Measurements from ENCODE around the gene SLC26A4.

SLC26A4 gene

DNA sequence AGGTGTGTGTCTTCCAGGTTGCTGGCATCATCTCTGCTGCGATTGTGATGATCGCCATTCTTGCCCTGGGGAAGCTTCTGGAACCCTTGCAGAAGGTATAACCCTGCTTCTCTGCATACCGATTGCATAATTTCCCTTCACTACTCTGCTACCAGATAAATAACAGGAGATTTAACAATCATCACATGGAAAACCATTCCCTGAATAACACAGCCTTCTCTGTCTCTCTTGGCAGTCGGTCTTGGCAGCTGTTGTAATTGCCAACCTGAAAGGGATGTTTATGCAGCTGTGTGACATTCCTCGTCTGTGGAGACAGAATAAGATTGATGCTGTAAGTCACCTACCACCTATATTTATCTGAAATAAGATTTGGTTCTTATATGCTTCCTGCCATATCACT, 33.8 kb downstream of the SLC26A4 start:
- no peak for DNase-seq (ENCODE audit: low read depth in 2 of 3, low spot score in 1 of 3)

DNA sequence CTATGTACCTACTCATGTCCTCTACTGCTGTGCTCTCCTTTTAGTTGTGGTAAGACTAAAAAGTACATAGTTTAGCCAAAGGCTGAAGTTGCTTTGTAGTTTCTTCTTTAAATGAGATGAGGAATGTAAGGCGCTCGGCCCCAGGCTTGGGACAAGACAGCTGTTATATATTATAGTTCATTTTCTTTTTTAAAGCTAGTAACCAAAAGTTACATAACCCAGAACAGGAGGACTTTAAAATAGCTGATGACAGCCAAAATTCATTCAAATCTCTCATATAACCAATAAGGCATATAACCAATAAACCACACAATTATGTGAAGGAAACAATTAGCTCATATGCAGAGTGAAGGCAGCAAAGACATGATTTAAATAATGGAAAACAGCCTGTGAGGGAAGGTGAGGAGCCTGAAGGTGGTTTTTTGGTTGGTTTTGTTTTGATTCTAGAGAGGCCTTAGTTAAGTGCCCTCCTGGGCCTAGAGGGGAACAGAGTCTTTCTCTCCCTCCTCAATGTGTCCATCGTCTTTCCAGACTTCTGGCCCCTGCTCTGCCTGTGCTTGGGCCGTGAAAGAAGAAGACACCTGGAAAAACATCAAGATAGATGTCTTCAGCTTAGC, 35.8 kb downstream of the SLC26A4 start:
- DNase-seq (ENCODE audit: low read depth in 2 of 3, low spot score in 1 of 3): no peak

DNA sequence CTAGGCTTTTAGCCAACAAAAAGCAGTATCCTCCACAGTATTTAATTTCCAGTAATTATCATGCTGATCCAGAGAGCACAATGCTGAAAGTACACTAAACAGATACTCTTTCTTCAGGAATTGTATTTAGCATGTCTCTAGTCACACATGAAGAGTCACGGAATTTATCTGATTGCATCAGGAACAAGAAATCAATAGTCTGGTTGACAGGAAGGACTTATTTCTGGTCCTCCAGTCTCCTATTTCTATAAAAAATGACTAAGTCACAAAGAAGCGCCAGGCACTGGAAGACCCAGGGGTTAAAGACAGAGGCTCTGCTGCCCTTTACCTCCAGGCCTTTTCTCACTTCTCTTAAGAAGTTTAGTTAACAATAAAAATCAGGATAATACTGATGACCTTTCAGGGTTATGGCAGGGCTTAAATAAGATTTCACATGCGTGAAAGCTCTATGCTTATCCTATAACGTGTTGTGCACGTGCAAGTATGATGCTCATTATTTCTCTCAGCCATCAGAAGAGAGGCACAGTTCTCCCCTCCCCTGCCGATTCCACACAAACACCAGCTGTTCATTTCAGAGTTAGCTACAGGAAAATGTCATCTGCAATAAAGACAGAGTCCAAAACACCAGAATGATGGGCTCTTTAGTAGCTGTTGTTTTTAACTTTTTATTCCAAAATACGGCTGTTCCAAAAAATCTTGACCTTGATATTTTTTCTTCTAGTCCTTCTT, 36.9 kb downstream of the SLC26A4 start:
- no peak for DNase-seq (ENCODE audit: low read depth in 2 of 3, low spot score in 1 of 3)

DNA sequence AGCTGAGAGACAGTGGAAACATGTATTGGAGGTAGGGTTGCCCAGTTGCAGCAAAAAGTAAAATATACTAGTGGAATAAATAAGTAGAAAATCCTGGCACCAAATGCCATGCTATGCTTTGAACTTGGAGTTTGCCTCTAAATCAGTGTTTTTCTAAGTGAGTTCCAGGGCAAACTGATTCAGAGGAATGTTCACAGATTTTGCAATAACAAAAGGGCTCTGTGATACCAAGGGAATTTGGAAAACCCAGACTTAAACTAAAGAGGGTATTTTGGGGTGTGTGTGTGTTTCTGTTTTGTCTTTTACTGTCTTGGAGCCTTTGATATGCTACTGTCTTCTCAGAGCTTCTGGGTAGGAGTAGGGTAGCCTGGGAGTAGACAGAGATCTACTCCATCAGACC, 39.9 kb downstream of the SLC26A4 start:
- no peak for DNase-seq (ENCODE audit: low read depth in 2 of 3, low spot score in 1 of 3)

DNA sequence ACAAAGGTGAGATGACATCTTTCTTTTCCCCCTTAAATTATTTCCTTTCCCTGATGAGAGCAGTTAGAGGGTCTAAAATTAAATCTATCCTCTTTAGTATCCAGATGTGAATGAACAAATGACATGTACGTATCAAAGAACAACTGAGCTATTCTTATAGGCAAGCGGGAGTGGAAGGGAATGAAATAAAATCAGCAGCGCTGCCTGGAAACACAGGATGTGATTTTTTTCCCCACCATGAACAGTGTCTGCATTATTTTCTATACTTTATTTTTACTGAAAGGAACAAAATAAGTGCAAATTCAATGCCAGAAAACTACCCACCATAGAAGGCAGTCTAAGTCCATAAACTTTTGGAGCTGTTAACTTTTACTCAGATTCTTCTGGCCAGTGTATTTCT, 40.6 kb downstream of the SLC26A4 start:
- DNase-seq (ENCODE audit: low read depth in 2 of 3, low spot score in 1 of 3): no peak

DNA sequence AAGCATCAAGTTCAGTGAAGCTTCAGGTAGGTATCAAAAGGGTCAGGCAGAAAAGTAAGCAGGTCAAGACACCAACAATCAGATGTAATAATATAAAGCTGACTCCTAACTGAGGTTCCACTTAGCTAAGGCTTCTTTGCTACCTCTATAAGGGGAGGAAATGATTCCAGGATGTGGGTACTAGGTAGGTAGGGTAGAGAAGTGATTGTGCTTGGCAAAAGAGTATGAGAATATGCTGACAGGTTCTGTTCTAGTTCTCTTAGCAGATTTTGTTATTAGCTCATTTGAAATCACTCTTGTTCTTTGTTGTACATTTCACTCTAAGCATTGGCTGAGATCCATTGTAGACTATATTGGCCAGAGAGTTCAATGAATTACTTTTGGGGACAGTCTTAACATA, 42.6 kb downstream of the SLC26A4 start:
- no peak for DNase-seq (ENCODE audit: low read depth in 2 of 3, low spot score in 1 of 3)

DNA sequence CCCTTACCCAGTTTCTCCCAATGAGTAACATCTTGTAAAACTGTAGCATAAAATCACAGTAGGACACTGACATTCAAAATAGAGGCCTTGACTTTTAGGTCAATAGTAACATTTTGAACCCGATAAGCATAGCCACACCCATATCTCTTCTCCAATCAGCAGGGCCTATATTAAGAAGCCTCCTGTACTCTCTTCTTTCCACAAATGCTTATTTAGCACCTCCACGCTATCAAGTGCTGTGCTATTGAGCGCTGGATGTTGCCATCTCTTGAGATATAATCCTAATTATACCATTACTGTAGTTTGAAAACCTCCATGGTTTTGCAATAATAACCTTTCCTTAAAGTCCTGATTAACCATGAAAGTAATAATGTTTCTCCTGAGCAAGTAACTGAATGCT, 43.2 kb downstream of the SLC26A4 start:
- no peak for DNase-seq (ENCODE audit: low read depth in 2 of 3, low spot score in 1 of 3)

DNA sequence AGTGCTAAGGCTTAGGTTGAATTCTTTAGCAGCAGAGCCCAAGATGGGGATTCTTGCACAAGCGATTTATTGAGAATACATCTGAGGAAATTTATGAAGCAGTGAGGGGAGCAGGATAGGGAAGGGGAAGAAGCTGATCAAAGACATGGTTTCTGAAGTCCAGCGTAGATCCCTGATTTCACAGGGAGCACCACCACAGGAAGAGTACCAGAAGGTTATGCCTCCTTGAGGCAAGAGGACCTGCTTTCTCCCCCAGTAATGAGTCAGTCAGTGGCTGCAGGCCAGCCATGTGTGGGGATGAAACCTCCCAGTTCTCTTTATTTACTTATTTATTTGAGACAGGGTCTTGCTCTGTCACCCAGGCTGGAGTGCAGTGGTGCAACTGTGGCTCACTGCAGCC, 48.3 kb downstream of the SLC26A4 start:
- no peak for DNase-seq (ENCODE audit: low read depth in 2 of 3, low spot score in 1 of 3)

DNA sequence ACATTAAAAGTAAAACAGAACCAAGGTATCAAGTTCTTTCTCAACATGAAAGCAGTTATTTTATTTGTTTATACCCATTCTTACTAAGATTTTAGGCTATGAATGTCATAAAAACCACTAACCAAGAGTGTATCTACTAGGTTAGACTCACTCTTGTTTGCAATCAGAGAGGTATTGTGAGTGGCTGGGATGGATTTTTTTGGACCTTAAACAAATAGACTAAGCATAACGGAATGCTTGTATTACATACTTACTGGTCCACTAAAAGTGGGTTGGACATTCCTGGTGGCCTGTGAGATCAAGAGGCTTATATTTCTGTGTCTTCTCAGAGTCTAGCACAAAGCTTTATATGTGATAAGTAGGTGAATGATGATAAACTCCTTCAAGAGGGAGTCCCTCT, 50.7 kb downstream of the SLC26A4 start:
- DNase-seq (ENCODE audit: low read depth in 2 of 3, low spot score in 1 of 3): no peak

DNA sequence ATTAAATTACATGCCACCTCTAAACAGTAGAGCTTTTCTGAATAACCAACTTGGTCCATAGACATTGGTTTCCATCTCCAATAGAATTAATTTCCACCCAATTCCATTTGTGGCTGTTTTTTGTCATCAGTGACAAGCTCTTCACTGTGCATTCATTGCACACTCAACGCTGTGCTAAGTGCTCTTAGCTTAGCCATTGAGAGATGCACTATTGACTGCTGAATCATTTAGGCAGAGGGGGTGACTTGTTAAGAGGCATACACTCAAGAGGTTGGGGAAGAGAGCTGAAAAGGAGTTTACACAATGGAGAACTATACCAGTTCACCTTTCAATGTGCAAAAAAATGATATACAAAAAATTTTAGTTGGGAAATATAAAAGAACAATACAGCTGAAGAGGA, 51.4 kb downstream of the SLC26A4 start:
- DNase-seq (ENCODE audit: low read depth in 2 of 3, low spot score in 1 of 3): no peak

DNA sequence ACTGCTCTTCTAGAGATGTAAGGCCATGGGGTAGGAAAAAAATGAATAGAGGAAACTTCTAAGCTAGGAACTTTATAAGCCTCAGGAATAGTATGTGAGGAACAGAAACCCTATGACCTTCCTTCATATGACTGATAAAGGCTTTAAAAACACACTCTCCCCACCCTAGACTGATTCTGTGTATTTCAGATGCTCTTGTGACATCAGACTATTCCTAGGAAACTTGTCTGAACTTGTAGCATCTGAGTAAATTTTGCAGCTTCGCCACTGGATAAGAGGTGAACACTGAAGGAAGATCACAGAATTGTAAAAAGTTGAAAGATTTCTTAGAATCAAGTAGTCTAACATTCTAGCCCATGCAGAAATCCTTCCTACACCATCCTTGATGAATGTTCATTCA, 52.3 kb downstream of the SLC26A4 start:
- DNase-seq (ENCODE audit: low read depth in 2 of 3, low spot score in 1 of 3): no peak

DNA sequence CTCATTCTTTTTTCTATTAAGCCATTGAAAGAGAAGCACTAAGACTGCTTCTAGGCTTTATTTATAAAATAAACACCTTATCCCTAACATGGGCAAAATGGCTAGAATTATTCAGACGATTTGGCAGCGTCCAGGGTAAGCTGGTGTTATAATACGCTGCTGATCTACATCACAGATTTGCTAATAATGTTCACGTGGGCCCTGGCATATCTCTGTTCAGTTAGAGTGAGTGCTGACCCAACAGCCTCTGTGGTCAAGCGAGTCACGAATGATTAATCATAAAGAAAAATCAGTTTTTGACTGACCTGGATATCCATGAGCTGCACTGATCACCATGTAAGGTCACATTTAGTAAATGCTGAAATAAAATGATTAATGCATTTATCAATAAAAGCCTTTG, 54.9 kb downstream of the SLC26A4 start:
- DNase-seq (ENCODE audit: low read depth in 2 of 3, low spot score in 1 of 3): no peak

DNA sequence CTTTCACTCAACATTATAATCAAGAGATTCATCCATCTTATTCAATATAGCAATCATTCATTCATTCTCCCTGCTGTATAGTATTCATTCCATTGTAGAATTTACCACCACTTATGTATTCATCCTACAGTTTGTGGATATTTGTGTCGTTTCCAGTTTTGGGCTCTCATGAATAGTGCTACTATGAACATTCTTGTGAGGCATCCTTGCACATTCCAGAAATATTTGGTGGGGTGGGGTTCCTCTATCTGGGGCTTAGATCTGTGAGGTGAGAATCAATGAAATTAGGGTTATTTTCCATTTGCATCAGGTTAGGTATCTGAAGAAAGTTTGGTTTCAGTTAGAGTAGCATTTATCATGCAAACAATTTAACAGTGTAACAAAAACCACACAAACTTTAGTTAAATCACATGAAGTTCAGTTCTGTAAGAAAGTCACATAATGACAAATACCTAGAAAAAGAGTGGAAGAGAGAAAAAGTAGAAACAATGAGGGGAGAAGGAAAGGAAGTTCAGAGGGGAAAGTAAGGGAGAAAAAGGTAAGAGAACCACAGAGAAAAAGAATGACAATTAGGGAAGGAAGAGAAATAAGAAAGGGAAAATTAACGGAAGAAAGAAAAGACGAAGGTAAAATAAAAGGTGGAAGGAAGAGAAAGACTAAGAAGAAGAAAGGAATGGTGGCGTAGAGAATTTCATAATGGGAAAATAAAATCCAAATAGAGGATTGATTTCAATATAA, 58.0 kb downstream of the SLC26A4 start:
- no peak for DNase-seq (ENCODE audit: low read depth in 2 of 3, low spot score in 1 of 3)

DNA sequence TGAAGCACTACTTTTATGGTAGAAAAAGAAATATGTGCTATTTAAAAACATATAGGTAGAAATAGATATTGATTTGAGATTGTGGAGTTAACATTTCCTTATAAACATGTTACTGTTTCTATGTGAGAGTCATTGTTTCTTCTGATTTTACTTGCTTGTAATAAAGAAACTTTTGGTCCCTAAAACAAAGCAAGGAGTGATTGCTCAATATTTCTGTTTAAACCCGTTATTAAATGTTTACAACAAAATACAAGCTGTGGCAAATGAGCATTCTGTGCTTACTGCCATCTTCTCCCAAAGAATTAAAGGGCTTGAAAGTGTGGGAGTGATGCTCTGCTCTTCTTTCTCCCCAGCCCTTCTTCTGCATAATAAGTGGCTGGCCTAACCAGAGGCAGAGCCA, 60.7 kb downstream of the SLC26A4 start:
- DNase-seq (ENCODE audit: low read depth in 2 of 3, low spot score in 1 of 3): no peak

DNA sequence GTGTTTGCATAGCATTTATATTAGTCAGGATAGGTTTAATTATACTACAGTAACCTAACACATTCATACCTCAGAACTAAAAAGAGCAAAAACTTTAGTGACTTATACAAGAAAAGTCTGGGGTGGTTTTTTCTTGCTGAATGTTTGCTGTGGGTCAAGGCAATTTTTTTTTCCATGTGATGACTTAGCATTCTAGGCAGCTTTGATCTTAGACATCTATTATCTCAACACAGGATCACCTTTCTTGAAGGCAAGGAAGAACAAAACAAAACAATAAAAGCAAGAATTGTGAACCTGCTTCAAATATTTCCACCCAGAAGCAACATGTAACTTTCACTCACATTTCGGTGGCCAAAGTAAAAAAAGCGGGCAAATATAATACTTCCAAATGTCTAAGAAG, 62.6 kb downstream of the SLC26A4 start:
- no peak for DNase-seq (ENCODE audit: low read depth in 2 of 3, low spot score in 1 of 3)

DNA sequence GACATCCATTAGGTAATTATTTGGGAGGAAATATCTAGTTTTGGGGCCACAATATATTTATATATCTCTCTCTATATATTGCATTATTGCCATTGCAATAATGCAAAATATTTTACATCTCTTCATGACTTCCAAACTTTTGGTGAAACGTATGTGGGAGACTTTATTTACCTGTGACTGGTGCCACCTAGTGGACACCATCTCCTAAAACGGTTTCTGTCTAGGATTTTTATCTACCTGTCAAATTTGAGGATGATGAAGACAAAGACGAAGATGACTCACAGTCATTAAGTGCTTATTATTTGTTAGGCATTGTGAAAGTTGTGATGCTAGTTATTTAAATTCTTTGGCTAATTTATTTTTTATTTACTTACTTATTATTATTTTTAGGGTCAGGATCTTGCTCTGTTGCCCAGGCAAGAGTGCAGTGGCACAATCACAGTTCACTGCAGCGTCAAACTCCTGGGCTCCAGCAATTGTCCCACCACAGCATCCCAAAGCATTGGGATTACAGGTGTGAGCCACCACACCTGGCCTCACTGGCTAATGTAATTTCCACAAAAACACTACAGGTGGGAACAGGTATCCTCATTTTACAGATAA, 64.6 kb downstream of the SLC26A4 start:
- DNase-seq (ENCODE audit: low read depth in 2 of 3, low spot score in 1 of 3): peak in 2 of 3 donors; percentile 34 to 65

DNA sequence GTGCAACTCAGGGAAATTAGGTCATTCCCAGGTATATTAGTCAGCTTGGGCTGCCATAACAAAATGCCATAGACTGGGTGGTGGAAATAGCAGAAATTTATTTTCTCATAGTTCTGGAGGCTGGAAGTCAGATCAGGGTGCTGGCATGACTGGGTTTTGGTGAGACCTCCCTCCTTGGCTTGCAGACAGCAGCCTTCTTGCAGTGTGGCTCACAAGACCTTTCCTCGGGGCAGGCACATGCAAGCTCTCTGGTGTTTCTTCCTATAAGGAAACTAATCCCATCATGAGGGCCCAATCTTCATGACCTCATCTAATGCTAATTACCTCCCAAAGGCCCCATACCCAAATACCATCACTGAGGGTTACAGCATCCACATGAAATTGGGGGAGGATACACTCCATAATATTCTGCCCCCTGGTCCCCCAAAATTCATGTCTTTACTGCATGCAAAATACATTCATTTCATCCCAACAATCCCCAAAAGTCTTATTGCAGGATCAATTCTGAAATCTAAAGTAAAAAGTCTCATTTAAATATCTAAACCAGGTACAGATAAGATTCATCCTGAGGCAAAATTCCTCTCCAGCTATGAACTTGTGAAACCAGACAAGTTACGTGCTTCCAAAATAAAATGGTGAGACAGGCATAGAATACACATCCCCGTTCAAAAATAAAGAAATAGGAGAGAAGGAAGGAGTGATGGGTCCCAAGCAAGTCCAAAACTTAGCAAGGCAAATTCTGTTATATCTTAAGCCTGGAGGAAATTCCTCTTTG, 65.9 kb downstream of the SLC26A4 start:
- no peak for DNase-seq (ENCODE audit: low read depth in 2 of 3, low spot score in 1 of 3)

DNA sequence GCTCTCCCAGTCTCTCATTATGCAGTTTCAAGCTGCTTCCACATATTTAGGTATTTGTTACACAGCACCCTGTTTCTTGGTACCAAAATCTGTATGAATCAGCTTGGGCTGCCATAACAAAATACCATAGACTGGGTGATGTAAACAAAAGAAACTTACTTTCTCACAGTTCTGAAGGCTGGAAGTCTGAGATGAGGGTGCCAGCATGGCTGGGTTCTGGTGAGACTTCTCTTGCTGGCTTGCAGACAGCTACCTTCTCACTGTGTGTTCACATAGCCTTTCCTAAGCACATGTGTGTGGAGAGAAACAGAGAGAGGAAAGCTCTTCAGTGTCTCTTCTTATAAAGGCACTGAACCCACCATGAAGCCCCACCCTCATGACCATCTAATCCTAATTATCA, 67.6 kb downstream of the SLC26A4 start:
- DNase-seq (ENCODE audit: low read depth in 2 of 3, low spot score in 1 of 3): no peak

DNA sequence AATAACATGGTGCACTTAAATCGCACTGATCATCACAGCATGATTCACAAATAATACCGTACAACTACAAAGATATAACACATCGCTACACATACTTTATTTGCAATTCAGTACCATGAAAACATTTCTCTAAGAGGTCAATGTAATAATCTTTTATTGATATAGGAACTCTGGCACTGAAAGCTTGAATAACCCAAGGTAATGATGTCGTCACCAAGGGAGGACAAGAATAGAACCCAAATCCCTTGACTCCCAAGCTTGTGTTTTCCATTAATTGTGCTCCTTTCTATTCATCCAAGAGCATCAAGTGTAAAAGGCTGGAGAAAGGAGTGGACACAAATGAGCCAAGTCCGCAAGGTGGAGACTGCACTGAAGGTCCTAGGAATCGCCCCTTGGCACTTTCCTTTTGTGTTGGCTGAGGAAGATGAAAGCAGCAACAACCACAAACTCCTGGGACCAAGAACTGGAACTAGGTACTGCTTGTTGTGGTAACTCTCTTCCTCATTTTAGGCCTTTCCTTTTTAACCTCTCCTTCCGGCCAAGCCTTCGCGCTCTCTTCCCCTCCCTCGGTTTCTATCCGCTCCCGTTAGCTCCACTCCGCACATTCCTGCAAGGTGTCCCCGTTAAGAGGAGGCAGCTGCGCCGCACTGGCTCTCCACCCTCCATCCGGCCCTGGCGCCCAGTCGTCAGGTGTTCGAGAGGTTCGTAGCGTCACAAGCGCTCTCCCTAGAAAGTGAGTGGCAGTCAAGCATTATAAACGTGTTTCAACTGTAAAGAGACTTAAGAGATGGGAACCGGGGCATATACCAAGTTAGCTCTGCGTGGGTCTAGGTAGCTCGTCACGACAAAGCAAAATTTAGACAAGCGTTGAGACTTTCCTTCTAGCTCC, 82.3 kb downstream of the SLC26A4 start:
- DNase-seq (ENCODE audit: low read depth in 2 of 3, low spot score in 1 of 3): peak in 1 of 3 donors; percentile 7

Measured in stimulated activated CD4-positive, alpha-beta T cell treated with anti-CD3 and anti-CD28 coated beads, Interleukin-12 subunit alpha, Interleukin-12 subunit beta, amount 100 ng/mL, for 48 hours (primary cell).